HuH-7.5 (cell line): Measurements from ENCODE around the gene MYL3.

Experiments used
- DNase-seq: peaks from one replicate; pipeline ENCODE4 v3.0.0; 2011; ENCODE audit warnings: low spot score

MYL3 gene

GRCh38 chr3:46865546-46865945 lies 2.3 kb upstream of the MYL3 start:
- no peak for DNase-seq

- DNase-seq = no peak
Observed at GRCh38 chr3:46865031-46865507, 1.8 kb upstream of the MYL3 start.

- no peak for DNase-seq
Observed at GRCh38 chr3:46864061-46864881, 1.0 kb upstream of the MYL3 start.

- DNase-seq = no peak
Observed at GRCh38 chr3:46862369-46863025, 747 bp downstream of the MYL3 start.

GRCh38 chr3:46861605-46862368 lies 1.5 kb downstream of the MYL3 start:
- no peak for DNase-seq

- DNase-seq = no peak
Observed at GRCh38 chr3:46860810-46861604, 2.2 kb downstream of the MYL3 start.

GRCh38 chr3:46860017-46860809 lies 3.0 kb downstream of the MYL3 start:
- DNase-seq = no peak

- DNase-seq = no peak
Observed at GRCh38 chr3:46859001-46859710, 4.1 kb downstream of the MYL3 start.

GRCh38 chr3:46858456-46858855 lies 4.8 kb downstream of the MYL3 start:
- DNase-seq = no peak

- DNase-seq = no peak
Observed at GRCh38 chr3:46857485-46858341, 5.5 kb downstream of the MYL3 start.

GRCh38 chr3:46856576-46857471 lies 6.4 kb downstream of the MYL3 start:
- no peak for DNase-seq

- no peak for DNase-seq
Observed at GRCh38 chr3:46854555-46854991, 8.7 kb downstream of the MYL3 start.

- no peak for DNase-seq
Observed at GRCh38 chr3:46853441-46854415, 9.5 kb downstream of the MYL3 start.

GRCh38 chr3:46852839-46853355 lies 10.3 kb downstream of the MYL3 start:
- no peak for DNase-seq

GRCh38 chr3:46852334-46852720 lies 10.9 kb downstream of the MYL3 start:
- no peak for DNase-seq

GRCh38 chr3:46851364-46852333 lies 11.6 kb downstream of the MYL3 start:
- DNase-seq = no peak
